NCI-H2171 (cell line): ENCODE data around the gene RBM33.

ENCODE experiments used
- DNase-seq: peaks from one replicate; lab custom pipeline; 2025; lab: John Stamatoyannopoulos, UW

The RBM33 gene

GRCh38 chr7:155629171-155629570 lies 15.3 kb upstream of the RBM33 start:
- no peak for DNase-seq

GRCh38 chr7:155631155-155631554 lies 13.3 kb upstream of the RBM33 start:
- no peak for DNase-seq

DNA sequence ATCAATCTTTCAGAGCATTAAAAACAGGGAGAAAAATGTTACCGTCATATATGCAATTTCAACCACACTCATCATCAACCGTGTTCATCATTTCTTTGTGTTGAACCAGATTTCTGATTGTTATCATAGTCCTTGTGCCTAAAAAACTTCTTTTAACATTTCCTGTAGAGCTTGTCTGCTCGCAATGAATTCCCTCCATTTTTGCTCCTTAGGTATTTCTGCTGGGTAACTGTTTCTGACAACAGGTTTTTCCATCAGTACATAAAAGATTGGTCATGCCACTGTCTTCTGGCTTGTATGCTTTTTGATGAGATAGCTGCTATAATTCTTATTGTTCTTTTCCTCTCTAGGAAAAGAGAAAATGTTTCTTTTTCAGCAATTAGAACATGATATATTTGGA lies 8.6 kb upstream of the RBM33 start:
- no peak for DNase-seq

DNA sequence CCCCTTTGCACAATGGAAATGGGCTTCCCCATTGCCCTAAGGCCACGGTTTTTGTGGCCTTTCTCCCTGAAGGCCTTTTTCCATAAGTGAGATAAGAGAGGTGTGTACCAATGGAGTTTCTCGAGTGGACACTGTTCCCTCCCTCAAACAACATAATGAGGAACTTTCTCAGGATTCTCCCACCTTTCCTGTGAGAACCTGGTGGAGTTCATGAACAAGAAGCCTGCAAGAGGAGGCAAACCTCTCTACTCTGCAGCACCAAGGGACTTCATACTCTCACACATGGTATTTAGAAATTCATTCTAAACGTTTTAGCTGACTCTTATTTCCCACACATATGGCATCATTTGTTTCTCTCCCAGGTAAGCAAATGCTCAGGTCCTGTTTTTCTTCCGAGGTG lies 7.3 kb upstream of the RBM33 start:
- no peak for DNase-seq

DNA sequence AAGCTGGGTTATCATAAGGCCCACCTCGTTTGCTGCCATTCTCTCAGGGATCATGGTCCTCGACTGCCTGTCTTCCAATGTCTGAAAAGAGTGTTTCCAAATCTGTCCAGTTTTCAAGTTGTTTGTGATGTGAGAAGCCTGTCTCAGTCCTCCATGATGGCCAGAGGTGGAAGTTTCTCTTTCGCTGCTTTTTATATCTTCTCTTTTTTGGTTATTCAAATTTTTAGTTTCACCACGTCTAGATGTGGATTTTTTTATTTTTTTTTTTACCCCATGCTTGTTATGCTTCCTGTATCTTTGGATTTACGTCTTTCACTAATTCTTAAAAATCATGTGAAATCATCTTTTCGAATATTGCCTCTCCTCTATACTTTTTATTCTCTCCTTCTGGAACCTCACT lies 6.1 kb upstream of the RBM33 start:
- DNase-seq, result no peak

- no peak for DNase-seq
These were observed 4.4 kb upstream of the RBM33 start for GRCh38 chr7:155639958-155640520.

GRCh38 chr7:155640629-155641028 lies 3.8 kb upstream of the RBM33 start:
- DNase-seq, result no peak

- no peak for DNase-seq
These were observed 670 bp upstream of the RBM33 start for GRCh38 chr7:155643804-155644177.

GRCh38 chr7:155644971-155645509 lies 579 bp downstream of the RBM33 start:
- no peak for DNase-seq

GRCh38 chr7:155645662-155646061 lies 1.2 kb downstream of the RBM33 start:
- no peak for DNase-seq

- no peak for DNase-seq
These were observed 2.2 kb downstream of the RBM33 start for GRCh38 chr7:155646669-155647068.

GRCh38 chr7:155647302-155647701 lies 2.8 kb downstream of the RBM33 start:
- no peak for DNase-seq

GRCh38 chr7:155647734-155648133 lies 3.3 kb downstream of the RBM33 start:
- DNase-seq, result no peak

- no peak for DNase-seq
These were observed 4.4 kb downstream of the RBM33 start for GRCh38 chr7:155648752-155649339.

GRCh38 chr7:155649588-155649987 lies 5.1 kb downstream of the RBM33 start:
- DNase-seq, result no peak

GRCh38 chr7:155652156-155653114 lies 8.0 kb downstream of the RBM33 start:
- DNase-seq, result no peak

DNA sequence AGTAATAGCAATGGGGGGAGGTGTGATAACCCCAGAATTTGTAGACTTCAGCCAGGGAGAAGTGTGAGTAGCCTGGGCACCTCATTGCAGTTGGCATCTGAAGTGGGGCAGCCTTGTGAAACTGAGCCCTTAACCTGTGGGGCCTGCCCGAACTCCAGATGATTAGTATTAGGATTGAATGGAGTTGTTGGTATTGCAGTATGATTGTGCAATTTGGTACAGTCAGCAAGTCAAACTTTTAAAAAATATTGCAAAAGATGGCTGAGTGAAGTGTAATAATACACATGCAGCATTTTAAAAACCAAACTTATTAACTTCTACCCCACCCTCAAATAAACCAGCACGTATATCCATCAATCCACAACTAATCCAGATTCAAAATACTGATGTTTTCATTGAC lies 9.3 kb downstream of the RBM33 start:
- DNase-seq, result no peak

DNA sequence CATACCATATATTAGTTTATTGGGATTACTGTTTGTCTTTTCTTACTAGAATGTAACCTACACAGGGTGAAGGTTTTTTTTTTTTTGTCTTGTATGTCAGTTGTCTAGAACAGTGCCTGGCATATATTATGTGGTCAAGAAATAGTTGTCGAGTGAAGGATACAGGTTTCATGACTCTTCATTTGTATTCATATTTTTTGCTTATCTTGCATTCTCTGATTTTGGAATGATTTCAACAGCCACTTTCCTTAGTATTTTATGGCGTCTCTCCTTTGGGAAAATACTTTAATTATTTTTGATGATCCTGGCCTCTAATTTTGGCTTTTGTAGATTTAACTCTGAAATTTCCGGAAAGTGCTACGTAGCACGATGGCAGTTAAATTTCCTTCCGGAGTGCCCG lies 12.4 kb downstream of the RBM33 start:
- DNase-seq, result no peak

DNA sequence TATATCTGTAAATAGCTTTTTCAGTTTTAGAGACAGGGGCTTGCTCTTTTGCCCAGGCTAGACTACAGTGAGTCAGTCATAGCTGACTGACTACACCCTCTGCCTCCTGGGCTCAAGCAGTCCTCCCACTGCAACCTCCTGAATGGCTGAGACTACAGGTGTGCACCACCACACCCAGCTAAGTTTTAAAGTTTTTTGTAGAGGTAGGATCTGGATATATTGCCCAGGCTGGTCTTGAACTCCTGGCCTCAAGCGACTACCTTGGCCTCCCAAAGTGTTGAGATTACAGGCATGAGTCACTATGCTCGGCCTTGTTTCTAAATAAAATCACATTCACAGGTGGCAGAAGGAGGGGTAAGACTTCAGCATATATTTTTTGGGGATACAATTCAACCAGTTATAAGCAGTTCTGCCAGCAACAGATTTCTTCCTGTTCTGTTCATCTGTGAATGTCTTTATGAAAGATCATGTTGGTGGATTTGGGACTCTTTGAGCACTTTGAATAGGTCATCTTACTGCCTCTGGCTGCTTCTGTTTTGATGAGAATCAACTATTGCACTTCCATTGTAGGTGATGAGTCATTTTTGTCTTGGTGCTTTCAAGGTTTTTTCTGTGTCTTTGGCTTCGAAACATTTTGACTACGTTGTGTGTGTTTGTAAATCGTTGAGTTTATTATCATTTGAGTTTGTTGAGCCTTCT lies 15.7 kb downstream of the RBM33 start:
- DNase-seq, result no peak

- DNase-seq, result no peak
These were observed 16.3 kb downstream of the RBM33 start for GRCh38 chr7:155660758-155661093.

- DNase-seq, result no peak
These were observed 18.0 kb downstream of the RBM33 start for GRCh38 chr7:155662343-155663043.

DNA sequence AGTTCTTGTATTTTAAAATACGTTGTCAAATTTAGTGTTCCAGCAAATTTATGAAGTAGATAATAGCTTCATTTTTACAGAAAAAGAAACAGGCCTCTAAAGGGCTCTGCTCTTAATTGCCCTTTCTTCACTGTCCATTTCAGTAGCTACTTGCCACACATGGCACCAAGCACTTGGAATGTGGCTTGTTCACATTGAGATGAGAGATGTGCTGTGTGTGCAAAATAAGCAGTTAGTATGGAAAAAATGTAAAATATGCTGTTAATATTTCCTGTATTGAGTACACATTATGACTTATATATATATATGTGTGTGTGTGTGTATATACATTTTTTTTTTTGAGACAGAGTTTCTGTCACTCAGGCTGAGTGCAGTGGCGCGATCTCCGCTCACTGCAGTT lies 19.5 kb downstream of the RBM33 start:
- no peak for DNase-seq
